Cardiac muscle cell (in vitro differentiated cells and primary cell): ENCODE data around the gene KRTAP5-2. TPM values are rescaled to one million over a fixed set of nuclear protein-coding genes. Genes with fewer than 3 reads are reported as not detected.

Experiments used
- DNase-seq, 2 donors: peaks; one replicate each; pipeline versions ENCODE4 v3.0.0 to v3.0.0-alpha.2; 2010 to 2017; ENCODE audit warnings: low read depth in 1 of 2, low spot score in 1 of 2
- H3K27ac ChIP-seq: fragments of 200-600 bp; sonication (generic); 2 replicates; pipeline ENCODE4 v1.5.1; 2016
- H3K27me3 ChIP-seq: fragments of 200-600 bp; sonication (generic); 2 replicates; pipeline ENCODE4 v1.6.0; 2016; ENCODE audit warnings: control low read depth
- H3K36me3 ChIP-seq: fragments of 200-600 bp; sonication (generic); 2 replicates; pipeline ENCODE4 v1.5.1; 2016; ENCODE audit warnings: control low read depth
- H3K4me1 ChIP-seq: fragments of 200-600 bp; sonication (generic); 2 replicates; pipeline ENCODE4 v1.8.1; 2017; ENCODE audit warnings: low read depth, mild to moderate bottlenecking, mixed run types
- H3K4me3 ChIP-seq: fragments of 200-600 bp; sonication (generic); 2 replicates; pipeline ENCODE4 v1.5.1; 2016; ENCODE audit warnings: mild to moderate bottlenecking
- H3K9me3 ChIP-seq: fragments of 200-600 bp; sonication (generic); 2 replicates; pipeline ENCODE4 v1.5.1; 2017; ENCODE audit warnings: low read depth, mild to moderate bottlenecking, control low read depth
- polyA plus RNA-seq: library from polyadenylated mRNA; unstranded; fragments of >200 nt; fragmentation: Nextera tagmentation; extraction: Ambion mirVana; gene quantifications from 2 replicates; pipeline ENCODE4 v1.2.1, GENCODE V29; 2016
- total RNA-seq: library from RNA; depleted of rRNA; stranded (reverse); fragments of >200 nt; gene quantifications from 2 replicates; pipeline ENCODE4 v1.2.3, GENCODE V29; 2016
- TF ChIP-seq, protein P1 (sequence below): IDR thresholded peaks from 2 replicates; pipeline ENCODE4 v1.5.1; 2012; ENCODE audit warnings: low read depth, mild to moderate bottlenecking, low read length

KRTAP5-2 gene
- total and polyA plus RNA-seq, 2 experiments from 2014 or later, result not detected

- Histone ChIP-seq H3K9me3 (no peaks in the 10 kb centered on the region), H3K27ac (no peak overlapping the region), H3K36me3 (no peaks in the 10 kb centered on the region), H3K4me3 (no peak overlapping the region), H3K4me1 (no peaks in the 10 kb centered on the region), H3K27me3 (peaks cover 14% of the 10 kb centered on the region)
- DNase-seq, result no peak
- TF ChIP-seq, protein P1, sequence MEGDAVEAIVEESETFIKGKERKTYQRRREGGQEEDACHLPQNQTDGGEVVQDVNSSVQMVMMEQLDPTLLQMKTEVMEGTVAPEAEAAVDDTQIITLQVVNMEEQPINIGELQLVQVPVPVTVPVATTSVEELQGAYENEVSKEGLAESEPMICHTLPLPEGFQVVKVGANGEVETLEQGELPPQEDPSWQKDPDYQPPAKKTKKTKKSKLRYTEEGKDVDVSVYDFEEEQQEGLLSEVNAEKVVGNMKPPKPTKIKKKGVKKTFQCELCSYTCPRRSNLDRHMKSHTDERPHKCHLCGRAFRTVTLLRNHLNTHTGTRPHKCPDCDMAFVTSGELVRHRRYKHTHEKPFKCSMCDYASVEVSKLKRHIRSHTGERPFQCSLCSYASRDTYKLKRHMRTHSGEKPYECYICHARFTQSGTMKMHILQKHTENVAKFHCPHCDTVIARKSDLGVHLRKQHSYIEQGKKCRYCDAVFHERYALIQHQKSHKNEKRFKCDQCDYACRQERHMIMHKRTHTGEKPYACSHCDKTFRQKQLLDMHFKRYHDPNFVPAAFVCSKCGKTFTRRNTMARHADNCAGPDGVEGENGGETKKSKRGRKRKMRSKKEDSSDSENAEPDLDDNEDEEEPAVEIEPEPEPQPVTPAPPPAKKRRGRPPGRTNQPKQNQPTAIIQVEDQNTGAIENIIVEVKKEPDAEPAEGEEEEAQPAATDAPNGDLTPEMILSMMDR, result no peak
Observed at GRCh38 chr11:1638344-1638743, 40.2 kb upstream of the KRTAP5-2 start.

- H3K4me1 ChIP-seq, result no peaks in the 10 kb centered on the region
- no peak overlapping the region for H3K27ac ChIP-seq
- TF ChIP-seq, protein P1, result no peak
- H3K4me3 ChIP-seq, result no peak overlapping the region
- no peaks in the 10 kb centered on the region for H3K36me3 ChIP-seq
- no peak for DNase-seq
- no peaks in the 10 kb centered on the region for H3K9me3 ChIP-seq
- peaks cover 17% of the 10 kb centered on the region for H3K27me3 ChIP-seq
Observed at GRCh38 chr11:1637628-1638027, 39.5 kb upstream of the KRTAP5-2 start.

DNA sequence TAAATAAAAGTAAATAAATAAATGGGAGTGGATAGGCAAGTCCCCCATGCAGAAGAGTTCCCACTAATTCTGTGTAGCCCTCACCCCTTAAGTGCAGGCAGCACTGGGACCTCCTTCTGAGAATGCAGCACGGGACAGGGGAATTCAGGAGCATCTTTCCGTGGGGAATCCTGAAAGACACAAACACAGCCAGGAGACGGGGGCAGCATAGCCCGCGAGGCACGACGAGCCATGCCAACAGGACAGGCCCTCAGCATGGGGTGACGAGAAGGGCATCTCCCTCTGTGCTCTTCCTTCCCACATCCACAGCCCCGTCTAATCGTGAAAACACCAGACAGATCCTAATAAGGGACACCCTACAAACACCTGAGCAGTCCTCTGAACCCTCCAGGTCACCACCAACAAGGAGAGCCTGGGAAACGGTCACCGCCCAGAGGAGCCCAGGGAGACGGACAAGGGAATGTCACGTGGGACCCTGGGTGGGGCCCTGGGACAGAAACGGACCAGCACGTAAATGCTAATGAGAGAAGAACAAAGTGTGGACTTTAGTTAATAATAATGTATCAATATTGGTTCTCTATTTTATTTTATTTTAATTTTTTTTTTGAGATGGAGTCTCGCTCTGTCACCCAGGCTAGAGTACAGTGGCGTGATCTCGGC, 38.3 kb upstream of the KRTAP5-2 start:
- Histone ChIP-seq H3K27ac (no peak overlapping the region), H3K4me1 (no peaks in the 10 kb centered on the region), H3K36me3 (no peaks in the 10 kb centered on the region), H3K27me3 (peaks cover 18% of the 10 kb centered on the region), H3K9me3 (no peaks in the 10 kb centered on the region), H3K4me3 (no peak overlapping the region)
- no peak for DNase-seq
- TF ChIP-seq, protein P1, result no peak

DNA sequence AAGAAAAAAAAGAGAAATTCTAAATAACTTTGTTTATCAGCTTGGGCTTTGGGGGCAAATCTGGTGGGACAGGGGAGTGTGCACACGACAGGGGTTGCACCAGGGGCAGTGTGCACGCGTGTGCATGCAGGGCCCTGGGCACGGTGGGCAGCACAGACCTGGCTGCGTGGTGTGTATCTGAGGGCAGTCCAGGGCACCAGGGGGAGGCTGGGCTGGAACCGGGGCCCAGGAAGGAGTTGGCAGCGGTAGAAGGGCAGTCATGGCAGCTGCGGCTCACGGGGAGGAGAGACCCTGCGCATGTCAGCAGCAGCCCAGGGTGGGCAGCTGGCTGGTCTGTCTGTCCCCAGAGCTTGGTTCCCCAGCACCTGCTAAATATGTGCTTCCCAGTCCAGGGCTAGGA, 35.8 kb upstream of the KRTAP5-2 start:
- TF ChIP-seq, protein P1, result no peak
- H3K36me3 ChIP-seq, result no peaks in the 10 kb centered on the region
- H3K27me3 ChIP-seq, result peaks cover 38% of the 10 kb centered on the region
- no peaks in the 10 kb centered on the region for H3K4me1 ChIP-seq
- no peak overlapping the region for H3K4me3 ChIP-seq
- no peaks in the 10 kb centered on the region for H3K9me3 ChIP-seq
- no peak for DNase-seq
- no peak overlapping the region for H3K27ac ChIP-seq

- H3K9me3 ChIP-seq, result no peaks in the 10 kb centered on the region
- no peaks in the 10 kb centered on the region for H3K36me3 ChIP-seq
- H3K4me3 ChIP-seq, result no peak overlapping the region
- no peak for DNase-seq
- TF ChIP-seq, protein P1, result no peak
- no peaks in the 10 kb centered on the region for H3K4me1 ChIP-seq
- peaks cover 44% of the 10 kb centered on the region for H3K27me3 ChIP-seq
- H3K27ac ChIP-seq, result no peak overlapping the region
Observed at GRCh38 chr11:1632053-1632714, 34.1 kb upstream of the KRTAP5-2 start.
